Mammary epithelial cell (primary cell): ENCODE measurements around the gene NOC2L.

Source experiments
- EZH2 ChIP-seq: IDR thresholded peaks from 2 replicates; pipeline ENCODE4 v1.6.1; 2012; ENCODE audit warnings: low read length, inconsistent platforms, borderline replicate concordance
- TF ChIP-seq, protein P1 (sequence below), 2 donors: IDR thresholded peaks in 1 of 2; conservative IDR thresholded peaks in 1 of 2; 2 replicates each; pipeline ENCODE4 v1.5.1; 2011 to 2012; ENCODE audit warnings: inconsistent platforms in 2 of 2, low read length in 2 of 2, mild to moderate bottlenecking in 2 of 2, control low read depth in 1 of 2, low read depth in 1 of 2; ENCODE audit not compliant: insufficient read depth in 1 of 2; ENCODE audit errors: extremely low read depth in 1 of 2

GRCh38 chr1:981955-982558 lies 23.0 kb upstream of the NOC2L start, which contains the start of gene PERM1:
- no peak for TF ChIP-seq EZH2
- TF ChIP-seq, protein P1, sequence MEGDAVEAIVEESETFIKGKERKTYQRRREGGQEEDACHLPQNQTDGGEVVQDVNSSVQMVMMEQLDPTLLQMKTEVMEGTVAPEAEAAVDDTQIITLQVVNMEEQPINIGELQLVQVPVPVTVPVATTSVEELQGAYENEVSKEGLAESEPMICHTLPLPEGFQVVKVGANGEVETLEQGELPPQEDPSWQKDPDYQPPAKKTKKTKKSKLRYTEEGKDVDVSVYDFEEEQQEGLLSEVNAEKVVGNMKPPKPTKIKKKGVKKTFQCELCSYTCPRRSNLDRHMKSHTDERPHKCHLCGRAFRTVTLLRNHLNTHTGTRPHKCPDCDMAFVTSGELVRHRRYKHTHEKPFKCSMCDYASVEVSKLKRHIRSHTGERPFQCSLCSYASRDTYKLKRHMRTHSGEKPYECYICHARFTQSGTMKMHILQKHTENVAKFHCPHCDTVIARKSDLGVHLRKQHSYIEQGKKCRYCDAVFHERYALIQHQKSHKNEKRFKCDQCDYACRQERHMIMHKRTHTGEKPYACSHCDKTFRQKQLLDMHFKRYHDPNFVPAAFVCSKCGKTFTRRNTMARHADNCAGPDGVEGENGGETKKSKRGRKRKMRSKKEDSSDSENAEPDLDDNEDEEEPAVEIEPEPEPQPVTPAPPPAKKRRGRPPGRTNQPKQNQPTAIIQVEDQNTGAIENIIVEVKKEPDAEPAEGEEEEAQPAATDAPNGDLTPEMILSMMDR (conservative IDR thresholded peaks at IDR 0.05 in 1 of 2, IDR thresholded peaks at IDR 0.05 in 1 of 2; ENCODE audit: extremely low read depth in 1 of 2, insufficient read depth in 1 of 2, low read depth in 1 of 2, low read length in 2 of 2), result no peak
